NB4 (cell line): ENCODE measurements around the gene USP7.

Source experiments
- DNase-seq: peaks from one replicate; pipeline ENCODE4 v3.0.0; 2010; ENCODE audit warnings: low read depth
- H3K4me3 ChIP-seq: one replicate; pipeline ENCODE4 v1.5.1; 2011; ENCODE audit warnings: mild to moderate bottlenecking, low read depth, low read length, moderate library complexity
- CTCF ChIP-seq: IDR thresholded peaks from one replicate; pipeline ENCODE4 v1.5.1; 2012; ENCODE audit warnings: low read depth, low read length
- MAX ChIP-seq: IDR thresholded peaks from 2 replicates; pipeline ENCODE4 v1.6.1; 2011; ENCODE audit warnings: low read depth, low read length
- MYC ChIP-seq: IDR thresholded peaks from 2 replicates; pipeline ENCODE4 v1.6.1; 2011; ENCODE audit warnings: low read depth, low read length
- POLR2A ChIP-seq: IDR thresholded peaks from 2 replicates; pipeline ENCODE4 v1.6.1; 2011; ENCODE audit warnings: mild to moderate bottlenecking; ENCODE audit not compliant: insufficient read length; ENCODE audit errors: extremely low read depth

Gene USP7

GRCh38 chr16:8905795-8906591 lies 57.7 kb downstream of the USP7 start:
- no peak overlapping the region for H3K4me3 ChIP-seq
- TF ChIP-seq CTCF = peak; percentile 14
- TF ChIP-seq POLR2A = no peak
- no peak for DNase-seq

GRCh38 chr16:8905168-8905762 lies 58.4 kb downstream of the USP7 start:
- no peak overlapping the region for H3K4me3 ChIP-seq
- peak; percentile 56 for DNase-seq
- TF ChIP-seq MAX (no peak), POLR2A (no peak), MYC (no peak), CTCF (peak; percentile 57)

GRCh38 chr16:8904018-8904430 lies 59.7 kb downstream of the USP7 start:
- no peak for DNase-seq
- H3K4me3 ChIP-seq = no peak overlapping the region
- TF ChIP-seq MYC (no peak), POLR2A (no peak), CTCF (no peak), MAX (no peak)

GRCh38 chr16:8903004-8903403 lies 60.7 kb downstream of the USP7 start:
- TF ChIP-seq POLR2A = no peak
- TF ChIP-seq MAX = no peak
- no peak for TF ChIP-seq CTCF
- TF ChIP-seq MYC = no peak
- no peak overlapping the region for H3K4me3 ChIP-seq
- DNase-seq = no peak

- no peak overlapping the region for H3K4me3 ChIP-seq
- TF ChIP-seq MYC = no peak
- TF ChIP-seq MAX = no peak
- no peak for TF ChIP-seq POLR2A
- TF ChIP-seq CTCF = no peak
- no peak for DNase-seq
These were observed 62.3 kb downstream of the USP7 start for GRCh38 chr16:8901320-8901861.
